Stimulated activated CD4-positive, alpha-beta T cell treated with anti-CD3 and anti-CD28 coated beads, TNF-alpha, amount 100 ng/mL, for 48 hours (primary cell): Measurements from ENCODE around the gene MUSK.
"Not testable (repeated sequence)": the region's sequence is repeated elsewhere in the genome, so short reads cannot be mapped to it uniquely, and the experiment has no call there.

ENCODE experiments used
- DNase-seq, 3 donors: peaks; one replicate each; pipeline ENCODE4 v3.0.0-alpha.2; 2020; ENCODE audit warnings: low read depth in 3 of 3

The MUSK gene

DNA sequence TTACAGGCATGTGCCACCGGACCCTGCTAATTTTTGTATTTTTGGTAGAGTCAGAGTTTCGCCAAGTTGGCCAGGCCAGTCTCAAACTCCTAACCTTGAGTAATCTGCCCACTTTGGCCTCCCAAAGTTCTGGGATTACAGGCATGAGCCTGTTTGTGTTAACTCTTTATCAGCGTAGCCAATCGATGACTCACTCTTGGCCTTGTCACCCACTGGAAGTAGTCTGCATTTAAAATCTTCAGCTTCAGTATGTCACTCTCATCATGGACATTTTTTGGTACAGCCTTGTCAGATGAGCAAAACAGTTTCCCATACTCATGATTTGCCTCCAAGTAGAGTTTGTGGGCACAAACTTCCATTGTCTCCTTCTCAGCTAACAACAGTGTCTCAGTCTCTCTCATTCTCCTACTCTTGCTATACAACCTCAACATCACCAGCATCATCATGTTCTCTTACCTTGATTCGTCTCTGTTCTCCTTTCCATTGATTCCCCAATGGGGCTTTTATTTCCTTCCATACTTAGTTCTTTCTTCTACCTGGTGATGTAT lies 22.5 kb downstream of the MUSK start:
- DNase-seq = no peak

DNA sequence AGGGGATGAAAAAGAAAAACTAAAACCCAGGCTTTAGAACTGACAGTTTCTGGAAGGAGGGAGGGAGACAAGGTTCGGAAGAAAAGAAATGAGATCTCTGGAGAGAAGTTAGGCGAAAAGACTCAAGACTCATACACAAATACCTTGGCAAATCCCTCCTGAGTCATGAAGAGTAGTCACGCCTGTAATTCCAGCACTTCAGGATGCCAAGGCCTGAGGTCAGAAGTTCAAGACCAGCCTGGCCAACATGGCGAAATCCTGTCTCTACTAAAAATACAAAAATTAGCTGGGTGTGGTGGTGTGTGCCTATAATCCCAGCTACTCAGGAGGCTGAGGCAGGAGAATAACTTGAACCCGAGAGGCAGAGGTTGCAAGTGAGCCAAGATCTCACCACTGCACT lies 27.3 kb downstream of the MUSK start:
- DNase-seq = not testable (repeated sequence)

DNA sequence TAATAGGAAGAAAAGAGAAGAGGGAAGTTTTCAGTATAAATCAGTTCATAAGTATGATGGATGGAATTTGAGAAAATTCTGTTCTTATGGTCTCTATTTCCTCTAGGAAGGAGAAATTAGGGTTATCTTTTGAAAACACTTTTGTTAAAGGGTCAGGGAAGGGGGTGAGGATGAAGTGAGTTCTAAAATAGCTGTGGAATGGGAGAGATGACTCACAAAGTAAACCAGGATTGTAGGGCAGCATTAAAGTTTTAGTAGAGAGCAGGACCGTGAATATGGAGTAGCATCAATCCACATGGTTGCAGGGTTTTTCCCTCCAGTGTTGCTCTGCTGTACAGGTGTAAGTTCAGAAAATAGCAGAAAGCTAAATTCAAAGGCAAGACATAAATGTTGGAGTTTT lies 32.4 kb downstream of the MUSK start:
- DNase-seq = no peak

DNA sequence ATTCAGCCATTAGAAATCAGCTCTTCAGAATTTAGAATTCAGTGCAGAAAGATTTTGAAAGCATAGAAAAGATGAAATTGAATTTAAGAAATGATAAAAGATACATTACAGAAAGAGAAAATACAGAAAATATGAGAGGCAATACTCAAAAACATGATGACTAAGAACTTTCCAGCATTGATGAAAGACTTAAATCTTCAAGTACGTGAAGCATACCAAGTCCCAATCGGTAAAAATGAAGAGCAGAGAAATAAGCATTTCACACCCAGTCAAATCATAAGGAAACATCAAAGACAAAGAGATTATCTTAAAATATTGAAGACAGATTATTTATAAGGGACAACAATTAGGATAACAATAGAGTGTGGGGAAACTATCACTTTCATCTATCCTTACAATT lies 35.1 kb downstream of the MUSK start:
- no peak for DNase-seq

- DNase-seq = no peak
Measured at GRCh38 chr9:110707419-110707818, 38.8 kb downstream of the MUSK start.

GRCh38 chr9:110710420-110710819 lies 41.8 kb downstream of the MUSK start:
- DNase-seq = no peak

GRCh38 chr9:110712955-110713354 lies 44.4 kb downstream of the MUSK start:
- no peak for DNase-seq

DNA sequence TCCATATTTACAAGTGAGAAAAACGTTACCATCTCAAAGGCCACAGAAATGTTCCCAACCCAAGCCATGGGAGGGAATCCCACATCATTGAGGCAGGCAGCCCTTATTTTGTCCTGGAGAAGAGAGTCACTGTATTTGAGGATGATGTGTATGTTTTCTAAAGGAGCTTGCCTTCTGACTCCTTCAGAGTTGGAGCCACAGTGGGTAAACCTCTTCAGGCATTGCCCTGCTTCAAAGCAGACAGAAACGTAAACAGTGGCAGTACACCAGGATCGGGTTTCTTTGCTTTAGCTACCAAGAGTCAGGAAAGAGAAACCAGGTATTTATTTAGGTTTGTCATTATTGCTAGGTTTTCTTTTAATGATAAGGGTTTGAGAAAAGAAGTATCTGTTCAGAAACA lies 45.7 kb downstream of the MUSK start:
- DNase-seq = no peak

- DNase-seq = no peak
Measured at GRCh38 chr9:110728058-110728457, 59.5 kb downstream of the MUSK start.

GRCh38 chr9:110729641-110730040 lies 61.0 kb downstream of the MUSK start:
- no peak for DNase-seq

DNA sequence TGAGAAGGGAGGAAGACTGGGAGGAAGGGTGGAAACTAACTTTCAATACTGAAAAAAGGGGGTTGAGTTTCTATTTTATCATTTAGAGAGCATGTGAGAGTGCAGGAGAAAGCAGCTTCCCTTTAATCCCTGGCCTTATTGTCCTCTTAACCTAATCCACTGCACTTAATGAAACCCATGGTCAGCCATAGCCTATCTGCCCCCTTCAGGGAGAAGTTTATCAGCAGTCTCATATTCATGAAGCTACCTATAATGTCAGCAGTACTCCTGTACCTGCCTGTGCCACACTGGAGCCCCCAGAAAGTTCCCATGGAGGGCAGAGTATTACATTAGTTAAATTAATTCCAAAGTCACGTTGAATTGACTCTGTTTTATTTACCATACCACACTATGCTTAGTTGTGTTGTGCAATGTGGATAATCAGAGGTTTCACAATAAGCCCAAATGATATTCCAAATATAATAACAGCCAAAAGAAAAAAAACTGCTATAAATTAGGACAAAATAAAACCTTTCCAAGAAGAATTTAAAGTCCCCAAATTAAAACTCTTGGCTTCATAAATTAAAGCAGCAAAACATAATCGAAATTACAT lies 62.9 kb downstream of the MUSK start:
- no peak for DNase-seq

DNA sequence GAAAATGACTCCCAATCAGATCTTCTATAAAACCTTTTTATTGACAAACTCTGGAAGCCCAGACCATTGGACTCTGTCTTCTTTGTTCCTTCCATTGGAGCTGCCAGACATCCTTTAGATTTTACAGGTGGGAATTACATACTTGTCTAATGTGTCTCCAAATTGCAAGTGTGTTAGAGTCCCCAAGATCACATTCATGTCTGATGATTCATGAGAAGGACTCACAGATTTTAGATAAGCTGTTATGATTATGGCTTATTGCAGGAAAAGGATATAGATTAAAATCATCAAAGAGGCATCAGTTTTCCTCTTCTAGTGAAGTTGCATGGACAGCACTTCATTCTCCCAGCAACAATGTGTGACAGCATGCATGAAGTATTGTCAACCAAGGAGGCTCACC lies 70.4 kb downstream of the MUSK start:
- DNase-seq = no peak

DNA sequence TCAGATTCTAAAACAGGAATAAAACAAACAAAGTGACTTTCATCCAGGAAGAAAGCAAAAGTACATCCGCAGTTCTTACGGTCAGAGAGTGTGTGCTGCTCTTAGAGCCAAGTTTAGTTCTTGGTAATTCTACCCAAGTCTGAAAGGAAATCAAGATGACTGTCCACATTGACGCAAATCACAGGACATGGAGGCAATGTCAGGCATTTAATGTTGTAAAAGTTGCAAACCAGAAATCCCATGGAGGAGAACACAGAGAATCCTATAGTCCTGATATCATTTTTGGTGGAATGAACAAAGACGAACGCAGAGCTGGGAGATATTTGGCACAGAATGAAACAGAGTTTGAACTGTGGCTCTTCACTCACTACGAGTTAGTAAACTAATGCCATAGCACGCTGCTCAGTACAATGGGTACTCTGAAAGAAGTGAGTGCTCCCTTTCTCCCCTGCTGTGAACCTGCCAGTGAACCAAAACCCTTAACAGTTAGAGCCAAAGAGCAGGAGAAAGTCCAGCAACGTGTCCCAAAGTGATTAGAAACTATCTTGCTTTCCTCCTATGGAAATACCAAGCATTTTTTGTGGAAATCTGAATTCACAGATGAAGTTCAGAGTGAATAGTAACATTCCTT lies 74.3 kb downstream of the MUSK start:
- DNase-seq = no peak

DNA sequence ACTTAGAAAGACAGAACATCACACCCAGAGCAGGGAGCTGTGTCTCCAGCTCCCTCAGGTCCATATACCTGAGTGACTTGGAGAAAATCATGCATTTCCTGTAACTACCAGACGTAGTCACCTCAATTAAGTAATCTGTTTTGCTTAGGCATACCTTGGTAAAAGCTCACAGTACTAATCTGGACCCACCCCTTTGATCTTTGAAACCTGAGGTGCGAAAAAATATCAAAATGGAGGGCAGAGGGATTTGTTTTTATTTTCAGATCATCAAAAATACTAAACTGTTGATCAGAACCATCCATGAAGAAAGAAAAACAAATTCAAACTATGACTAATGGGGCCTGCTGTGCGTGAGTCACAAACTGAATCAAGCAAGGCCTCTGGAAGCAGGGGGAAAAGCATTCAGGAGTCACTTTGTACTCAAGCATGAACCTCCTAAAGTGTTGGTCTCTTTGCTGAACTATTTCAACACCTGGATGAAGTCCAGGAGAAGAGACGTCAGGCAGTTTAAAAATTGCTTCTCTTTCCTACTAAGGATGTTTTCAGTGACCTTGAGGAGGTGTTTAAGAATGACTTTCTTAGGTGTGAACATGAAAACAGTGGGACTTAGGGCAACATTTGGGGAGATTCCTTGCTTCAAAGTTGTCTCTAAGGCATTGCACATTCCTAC lies 76.3 kb downstream of the MUSK start:
- no peak for DNase-seq

DNA sequence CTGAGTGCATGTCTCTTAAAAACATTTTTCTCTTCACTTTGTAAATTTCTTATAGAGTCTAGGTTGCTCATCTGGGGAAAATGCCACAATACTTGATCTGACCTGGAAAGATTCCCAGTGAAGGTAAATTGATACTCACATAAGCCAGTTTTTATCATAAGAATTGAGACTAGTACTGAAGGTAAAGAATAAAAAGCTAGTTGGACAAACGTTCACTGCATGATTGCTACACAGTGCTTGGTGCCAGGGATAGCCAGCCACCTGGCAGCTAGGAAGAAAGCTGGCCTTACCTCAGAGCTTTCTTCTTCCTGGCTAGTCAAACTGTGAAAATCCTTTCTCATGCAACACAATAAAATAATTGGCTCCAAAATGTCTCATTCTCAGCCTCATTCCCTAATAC lies 77.1 kb downstream of the MUSK start:
- no peak for DNase-seq

DNA sequence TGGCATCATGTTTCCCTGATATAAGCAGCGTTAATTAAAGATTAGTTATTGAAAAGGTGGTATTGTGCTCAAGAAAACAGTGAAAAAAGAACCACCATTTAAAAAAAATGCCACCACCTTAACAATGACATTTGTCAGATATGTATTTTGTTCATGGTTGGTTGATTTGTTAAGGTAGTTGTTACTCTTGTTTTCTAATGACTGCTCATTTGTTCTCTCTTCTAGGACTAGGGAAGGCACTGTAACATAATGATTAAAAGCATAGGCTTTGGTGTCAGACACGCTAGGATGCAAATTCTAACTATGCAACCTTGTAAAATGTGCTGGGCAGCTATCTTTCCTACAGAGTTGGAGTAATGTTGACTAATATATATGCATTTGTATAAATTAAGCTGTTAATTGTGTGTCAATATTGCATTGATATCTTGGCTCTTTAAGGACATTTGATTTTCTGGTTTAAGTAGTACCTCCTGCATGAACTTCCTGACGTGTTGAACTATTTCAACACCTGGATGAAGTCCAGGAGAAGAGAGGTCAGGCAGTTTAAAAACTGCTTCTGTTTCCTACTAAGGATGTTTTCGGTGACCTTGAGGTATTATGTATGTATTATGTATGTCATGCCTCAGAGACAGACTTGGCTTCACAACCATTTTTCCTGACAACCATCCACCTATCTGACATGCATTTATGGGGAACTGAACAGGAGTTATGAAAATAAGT lies 77.8 kb downstream of the MUSK start:
- DNase-seq = no peak

DNA sequence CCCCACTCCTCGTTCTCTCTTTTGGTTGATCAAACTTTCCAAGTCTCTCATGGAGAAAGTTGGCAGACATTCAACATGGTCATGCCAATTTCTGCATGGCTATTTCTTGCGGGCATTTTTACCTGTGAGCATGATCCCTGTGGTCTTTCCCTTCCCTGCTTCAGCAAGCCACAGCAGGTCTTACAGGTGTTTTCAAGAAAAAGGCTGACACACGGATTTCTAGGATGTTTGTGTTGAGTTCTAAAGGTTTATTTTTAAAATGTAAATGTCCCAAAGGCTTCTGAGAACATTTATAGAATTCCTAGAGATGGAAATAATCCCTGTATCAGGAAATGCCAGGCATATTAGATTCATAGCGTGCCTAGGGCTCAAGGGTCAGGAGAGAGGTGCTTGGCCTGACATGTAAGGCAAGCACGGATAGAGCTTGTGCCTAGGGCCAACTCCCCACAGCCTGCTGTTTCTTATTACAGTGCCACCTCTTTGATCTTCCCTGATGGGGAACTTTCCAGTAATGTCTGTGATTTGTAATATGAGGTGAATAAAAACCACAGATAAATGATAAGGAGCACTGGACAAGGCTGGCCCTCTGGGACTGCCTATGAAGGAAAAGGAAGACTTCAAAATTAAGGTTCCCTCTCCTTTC lies 79.8 kb downstream of the MUSK start:
- no peak for DNase-seq

DNA sequence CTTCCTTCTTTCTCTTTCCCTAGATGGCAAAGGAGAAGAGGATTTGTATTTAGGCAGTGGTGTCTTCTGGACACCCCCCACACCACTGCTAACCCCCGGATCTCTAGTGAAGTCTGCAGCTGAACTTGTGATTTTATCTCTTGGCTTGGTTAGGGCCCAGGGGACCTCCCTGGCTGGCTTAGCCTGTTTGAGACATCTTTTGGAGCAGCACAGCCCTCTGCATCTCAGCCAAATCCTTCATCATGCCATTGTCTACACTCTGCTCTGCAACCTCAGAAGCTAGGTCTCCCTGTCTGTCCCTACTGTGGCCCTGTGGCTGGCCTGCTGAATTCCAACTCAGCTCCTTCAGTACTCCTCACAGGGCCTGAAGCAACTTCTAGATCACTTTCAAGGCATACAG lies 81.7 kb downstream of the MUSK start:
- no peak for DNase-seq

- DNase-seq = no peak
Measured at GRCh38 chr9:110751971-110752370, 83.4 kb downstream of the MUSK start.

DNA sequence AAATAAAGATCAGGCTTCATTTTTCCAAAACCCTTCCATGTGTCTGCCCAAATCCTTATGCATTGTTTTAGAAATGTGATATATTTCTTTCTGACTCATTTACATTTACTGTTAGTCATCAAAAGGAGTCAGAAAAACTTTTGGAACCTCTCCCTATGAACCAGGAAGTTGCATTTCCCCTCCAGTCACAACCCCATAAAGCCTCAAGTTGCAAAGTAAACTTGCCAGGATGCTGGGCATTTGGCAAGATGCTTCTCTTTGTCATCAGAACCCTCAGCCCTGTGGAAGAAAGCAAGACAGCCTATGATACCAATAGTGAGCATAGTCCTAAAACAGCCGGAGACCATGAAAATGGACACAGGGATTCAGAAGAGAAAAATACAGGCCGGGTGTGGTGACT lies 84.2 kb downstream of the MUSK start:
- DNase-seq = no peak

DNA sequence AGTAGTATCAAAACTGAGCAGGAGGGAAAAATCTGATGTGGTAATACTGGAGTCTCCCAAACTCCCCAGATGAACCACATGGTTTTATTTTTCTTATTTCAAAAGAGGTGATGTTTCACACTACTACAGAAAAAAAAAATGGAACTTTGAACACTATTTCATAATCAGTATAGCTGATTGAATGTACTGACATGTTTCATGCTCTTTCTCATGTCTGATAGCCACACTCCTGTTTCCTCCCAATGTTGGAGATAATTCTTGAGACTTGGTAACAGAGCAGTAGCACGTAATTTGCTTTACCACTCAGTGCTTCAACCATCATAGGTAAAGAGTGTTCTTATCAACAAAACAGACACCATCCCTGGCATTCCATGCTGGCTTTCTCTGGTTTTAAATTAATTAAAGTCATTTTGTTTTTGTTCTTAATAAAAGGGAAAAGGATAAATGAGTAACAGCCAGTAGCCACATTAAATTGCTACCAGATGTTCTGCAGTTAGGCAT lies 85.2 kb downstream of the MUSK start:
- DNase-seq = no peak

- no peak for DNase-seq
Measured at GRCh38 chr9:110755179-110755578, 86.6 kb downstream of the MUSK start.
